ENCODE data around the gene HAUS6.

The HAUS6 gene

GRCh38 chr9:19127871-19128500 is 25.3 kb upstream of the HAUS6 start:
- Histone ChIP-seq H3K27ac (ENCODE audit: low read depth, low read length) (no peak overlapping the region), H3K27me3 (ENCODE audit: control insufficient read depth, low read length) (peaks cover 39% of the 10 kb centered on the region), H3K36me3 (ENCODE audit: control insufficient read depth, low read length) (no peaks in the 10 kb centered on the region), H3K9me3 (ENCODE audit: control insufficient read depth, insufficient read depth, low read length) (no peaks in the 10 kb centered on the region), H4K20me1 (ENCODE audit: control insufficient read depth, insufficient read depth, low read depth, low read length) (no peaks in the 10 kb centered on the region), H3K79me2 (ENCODE audit: control insufficient read depth, low read length) (no peaks in the 10 kb centered on the region), H3K4me3 (ENCODE audit: low read length) (peak overlapping the region; percentile 79), H3F3A (ENCODE audit: control insufficient read depth, insufficient read depth) (0 out of 2 replicates have a peak, but pooled peaks cover 2% of the 10 kb centered on the region), H3K4me1 (ENCODE audit: control insufficient read depth, low read length) (peaks cover 24% of the 10 kb centered on the region), H3K4me2 (ENCODE audit: low read length) (peak overlapping the region; percentile 92), H3K9me2 (replicated peaks; ENCODE audit: control insufficient read depth, low read length) (no peaks in the 10 kb centered on the region)
- TF ChIP-seq EZH2phosphoT487 (IDR thresholded peaks at IDR 0.05; ENCODE audit: borderline replicate concordance, low read length) (no peak), CTCF (IDR thresholded peaks at IDR 0.05; ENCODE audit: low read depth, low read length, poor library complexity, severe bottlenecking) (no peak)

GRCh38 chr9:19124430-19124793 is 21.7 kb upstream of the HAUS6 start:
- no peak overlapping the region for H3K4me3 ChIP-seq (ENCODE audit: low read length)
- TF ChIP-seq CTCF (IDR thresholded peaks at IDR 0.05; ENCODE audit: low read depth, low read length, poor library complexity, severe bottlenecking) = no peak
- no peak for TF ChIP-seq EZH2phosphoT487 (IDR thresholded peaks at IDR 0.05; ENCODE audit: borderline replicate concordance, low read length)

GRCh38 chr9:19122490-19123042 is 19.9 kb upstream of the HAUS6 start:
- Histone ChIP-seq H3K9me3 (ENCODE audit: control insufficient read depth, insufficient read depth, low read length) (no peaks in the 10 kb centered on the region), H3K4me2 (ENCODE audit: low read length) (no peak overlapping the region), H3F3A (ENCODE audit: control insufficient read depth, insufficient read depth) (0 out of 2 replicates have a peak, but pooled peaks cover 2% of the 10 kb centered on the region), H3K4me3 (ENCODE audit: low read length) (no peak overlapping the region), H3K79me2 (ENCODE audit: control insufficient read depth, low read length) (no peaks in the 10 kb centered on the region), H3K36me3 (ENCODE audit: control insufficient read depth, low read length) (no peaks in the 10 kb centered on the region), H3K4me1 (ENCODE audit: control insufficient read depth, low read length) (peaks cover 7% of the 10 kb centered on the region), H3K9me2 (replicated peaks; ENCODE audit: control insufficient read depth, low read length) (no peaks in the 10 kb centered on the region), H3K27me3 (ENCODE audit: control insufficient read depth, low read length) (peaks cover 11% of the 10 kb centered on the region), H4K20me1 (ENCODE audit: control insufficient read depth, insufficient read depth, low read depth, low read length) (no peaks in the 10 kb centered on the region), H3K27ac (ENCODE audit: low read depth, low read length) (no peak overlapping the region)
- TF ChIP-seq EZH2phosphoT487 (IDR thresholded peaks at IDR 0.05; ENCODE audit: borderline replicate concordance, low read length) (no peak), CTCF (IDR thresholded peaks at IDR 0.05; ENCODE audit: low read depth, low read length, poor library complexity, severe bottlenecking) (no peak)

More at GRCh38 chr9:19124430-19124793, 21.7 kb upstream of the HAUS6 start:
- Histone ChIP-seq H3K79me2 (ENCODE audit: control insufficient read depth, low read length) (no peaks in the 10 kb centered on the region), H3K27me3 (ENCODE audit: control insufficient read depth, low read length) (peaks cover 26% of the 10 kb centered on the region), H3K4me1 (ENCODE audit: control insufficient read depth, low read length) (peaks cover 19% of the 10 kb centered on the region), H3K27ac (ENCODE audit: low read depth, low read length) (no peak overlapping the region), H3F3A (ENCODE audit: control insufficient read depth, insufficient read depth) (0 out of 2 replicates have a peak, but pooled peaks cover 2% of the 10 kb centered on the region), H3K9me2 (replicated peaks; ENCODE audit: control insufficient read depth, low read length) (no peaks in the 10 kb centered on the region), H3K4me2 (ENCODE audit: low read length) (no peak overlapping the region), H3K9me3 (ENCODE audit: control insufficient read depth, insufficient read depth, low read length) (no peaks in the 10 kb centered on the region), H3K36me3 (ENCODE audit: control insufficient read depth, low read length) (no peaks in the 10 kb centered on the region), H4K20me1 (ENCODE audit: control insufficient read depth, insufficient read depth, low read depth, low read length) (no peaks in the 10 kb centered on the region)
